HepG2 (cell line): ENCODE measurements around the gene ADSS1. TPM values are rescaled to one million over a fixed set of nuclear protein-coding genes. Genes with fewer than 3 reads are reported as not detected.

Source experiments
- CENPX ChIP-seq: sonication (generic); formaldehyde crosslinking; IDR thresholded peaks from 2 replicates; pipeline ENCODE4 v1.9.0; 2021; ENCODE audit warnings: mild to moderate bottlenecking, missing genetic modification reagents, moderate library complexity
- CHD4 ChIP-seq: fragments of 200-600 bp; sonication (generic); IDR thresholded peaks from 2 replicates; pipeline ENCODE4 v1.7.0; 2017; ENCODE audit warnings: mild to moderate bottlenecking, low read length, borderline replicate concordance
- MXI1 ChIP-seq: IDR thresholded peaks from 3 replicates; pipeline ENCODE4 v1.6.1; 2012; ENCODE audit warnings: low read depth, low read length, inconsistent platforms, borderline replicate concordance
- NR2F6 ChIP-seq, 2 experiments: IDR thresholded peaks; 2 replicates each; pipeline ENCODE4 v1.6.1; 2016; ENCODE audit warnings: antibody characterized with exemption in 1 of 2, mild to moderate bottlenecking in 1 of 2
- ONECUT2 ChIP-seq: sonication (generic); formaldehyde crosslinking; IDR thresholded peaks from 2 replicates; pipeline ENCODE4 v1.4.0; 2020; ENCODE audit warnings: missing genetic modification reagents
- SALL2 ChIP-seq: sonication (generic); formaldehyde crosslinking; IDR thresholded peaks from 2 replicates; pipeline ENCODE4 v1.8.1; 2023; ENCODE audit warnings: mild to moderate bottlenecking, missing genetic modification reagents, inconsistent platforms
- ZBTB14 ChIP-seq: sonication (generic); formaldehyde crosslinking; IDR thresholded peaks from 2 replicates; pipeline ENCODE4 v1.4.0; 2020; ENCODE audit warnings: missing genetic modification reagents
- ZNF280D ChIP-seq: sonication (generic); formaldehyde crosslinking; IDR thresholded peaks from 2 replicates; pipeline ENCODE4 v1.5.1; 2020; ENCODE audit warnings: mild to moderate bottlenecking, missing genetic modification reagents
- ZNF335 ChIP-seq: sonication (generic); formaldehyde crosslinking; IDR thresholded peaks from 2 replicates; pipeline ENCODE4 v1.4.0; 2020; ENCODE audit warnings: missing genetic modification reagents
- ZNF646 ChIP-seq: sonication (generic); formaldehyde crosslinking; IDR thresholded peaks from 2 replicates; pipeline ENCODE4 v1.9.0; 2021; ENCODE audit warnings: mild to moderate bottlenecking, missing genetic modification reagents
- polyA plus RNA-seq, 8 experiments: library from polyadenylated mRNA; depleted of rRNA in 3 of 8; stranded (reverse) in 7 of 8; unstranded in 1 of 8; fragments of >200 nt; fragmentation: Illumina TruSeq in 4 of 8; extraction: Trizol in 4 of 8; gene quantifications; 2 replicates each; pipeline versions ENCODE4 v1.2.1 to v1.2.3, GENCODE V29; 2011 to 2016; ENCODE audit warnings: low read depth in 4 of 8, missing spikeins in 1 of 8, mixed read lengths in 1 of 8; ENCODE audit not compliant: insufficient read depth in 1 of 8
- total RNA-seq, 5 experiments: library from RNA; depleted of rRNA; stranded (reverse); fragments of >200 nt; fragmentation: Illumina TruSeq; extraction: Trizol; gene quantifications; 2 replicates each; pipeline ENCODE4 v1.2.3, GENCODE V29; 2016; ENCODE audit warnings: low read depth in 1 of 5

ADSS1 gene
- total and polyA plus RNA-seq, 2 of the 13 experiments (the other 11 are each of a cell fraction or from before 2014, with no cell fraction given): 1.0 to 36.7 TPM

GRCh38 chr14:104735830-104736642, 12.0 kb downstream of the ADSS1 start (continued):
- TF ChIP-seq ZNF646 (CRISPR knock-in tag): 0 out of 2 replicates have a peak, but pooled peaks have one; percentile 21
- TF ChIP-seq ZBTB14: no peak
- peak; percentile 45; the same call in 1 of the 2 replicates for TF ChIP-seq CHD4
- no peak for TF ChIP-seq SALL2 (CRISPR knock-in tag)
- TF ChIP-seq MXI1: peak; percentile 76; the same call in 1 of the 3 replicates
- TF ChIP-seq ZNF280D (CRISPR knock-in tag): 0 out of 2 replicates have a peak, but pooled peaks have one; percentile 60
- no peak for TF ChIP-seq ONECUT2 (CRISPR knock-in tag)
- no peak for TF ChIP-seq CENPX (CRISPR knock-in tag)
- TF ChIP-seq ZNF335: no peak; the same call in 1 of the 2 replicates
- peak; percentile 95 for TF ChIP-seq NR2F6 (IDR thresholded peaks at IDR 0.05)
- TF ChIP-seq NR2F6 (CRISPR knock-in tag; IDR thresholded peaks at IDR 0.05): peak; percentile 99
